Measurements from ENCODE around the gene RABGAP1. TPM values are rescaled to one million over a fixed set of nuclear protein-coding genes. Genes with fewer than 3 reads are reported as not detected.

The RABGAP1 gene
- total RNA-seq, 4 donors from 2014 or later: 64.3 to 116 (median 79.5) TPM

DNA sequence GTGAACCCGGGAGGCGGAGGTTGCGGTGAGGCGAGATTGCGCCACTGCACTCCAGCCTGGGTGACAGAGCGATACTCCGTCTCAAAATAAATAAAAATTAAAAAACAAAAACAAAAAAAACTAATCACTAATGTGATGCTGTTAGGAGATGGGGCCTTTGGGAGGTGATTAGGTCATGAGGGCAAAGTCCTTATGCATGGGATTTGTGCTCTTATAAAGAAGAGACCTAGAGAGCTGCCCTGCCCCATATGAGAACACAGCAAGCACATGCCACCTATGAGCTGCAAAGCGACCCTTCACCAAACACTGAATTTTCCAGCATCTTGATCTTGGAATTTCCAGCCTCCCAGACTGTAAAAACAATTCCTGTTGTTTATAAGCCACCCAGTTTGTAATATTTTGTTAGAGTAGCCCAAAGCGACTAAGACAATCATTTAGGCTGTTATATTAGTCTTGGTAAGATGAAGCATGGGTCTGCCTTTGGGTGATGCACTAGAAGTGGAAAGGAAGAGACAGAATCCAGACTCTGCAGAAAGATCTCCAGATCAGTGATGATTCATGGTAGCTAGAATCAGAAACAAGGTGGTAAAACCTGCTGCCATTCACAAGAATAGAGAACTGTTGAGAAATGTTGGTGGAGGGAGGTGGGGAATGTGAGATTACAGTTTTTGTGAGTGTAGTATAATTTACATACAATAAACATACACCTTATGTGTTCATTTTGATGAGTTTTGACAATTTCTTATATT, 118.8 kb downstream of the RABGAP1 start:
- Histone ChIP-seq H3K4me3 (no peak overlapping the region), H3K4me1 (peaks cover 0 to 23% (median 15%) of the 10 kb centered on the region in 4 donors), H3K27me3 (no peaks in the 10 kb centered on the region), H3K27ac (replicated peaks in 1 of 4) (no peak overlapping the region), H3K9me3 (no peaks in the 10 kb centered on the region), H3K36me3 (peaks cover 0 to 21% (median 6%) of the 10 kb centered on the region in 4 donors)
- intact Hi-C loops (cut with DNase I): no loop called here
- WGBS: 97% methylated on average over 9 of the region's 9 CpGs
- DNase-seq (ENCODE audit: extremely low spot score): no peak
- TF ChIP-seq EP300 (IDR thresholded peaks at IDR 0.05) (no peak), POLR2AphosphoS5 (IDR thresholded peaks at IDR 0.05) (no peak), POLR2A (IDR thresholded peaks at IDR 0.05; ENCODE audit: low read depth) (no peak)
- TF ChIP-seq, protein P1, sequence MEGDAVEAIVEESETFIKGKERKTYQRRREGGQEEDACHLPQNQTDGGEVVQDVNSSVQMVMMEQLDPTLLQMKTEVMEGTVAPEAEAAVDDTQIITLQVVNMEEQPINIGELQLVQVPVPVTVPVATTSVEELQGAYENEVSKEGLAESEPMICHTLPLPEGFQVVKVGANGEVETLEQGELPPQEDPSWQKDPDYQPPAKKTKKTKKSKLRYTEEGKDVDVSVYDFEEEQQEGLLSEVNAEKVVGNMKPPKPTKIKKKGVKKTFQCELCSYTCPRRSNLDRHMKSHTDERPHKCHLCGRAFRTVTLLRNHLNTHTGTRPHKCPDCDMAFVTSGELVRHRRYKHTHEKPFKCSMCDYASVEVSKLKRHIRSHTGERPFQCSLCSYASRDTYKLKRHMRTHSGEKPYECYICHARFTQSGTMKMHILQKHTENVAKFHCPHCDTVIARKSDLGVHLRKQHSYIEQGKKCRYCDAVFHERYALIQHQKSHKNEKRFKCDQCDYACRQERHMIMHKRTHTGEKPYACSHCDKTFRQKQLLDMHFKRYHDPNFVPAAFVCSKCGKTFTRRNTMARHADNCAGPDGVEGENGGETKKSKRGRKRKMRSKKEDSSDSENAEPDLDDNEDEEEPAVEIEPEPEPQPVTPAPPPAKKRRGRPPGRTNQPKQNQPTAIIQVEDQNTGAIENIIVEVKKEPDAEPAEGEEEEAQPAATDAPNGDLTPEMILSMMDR (IDR thresholded peaks at IDR 0.05): no peak

DNA sequence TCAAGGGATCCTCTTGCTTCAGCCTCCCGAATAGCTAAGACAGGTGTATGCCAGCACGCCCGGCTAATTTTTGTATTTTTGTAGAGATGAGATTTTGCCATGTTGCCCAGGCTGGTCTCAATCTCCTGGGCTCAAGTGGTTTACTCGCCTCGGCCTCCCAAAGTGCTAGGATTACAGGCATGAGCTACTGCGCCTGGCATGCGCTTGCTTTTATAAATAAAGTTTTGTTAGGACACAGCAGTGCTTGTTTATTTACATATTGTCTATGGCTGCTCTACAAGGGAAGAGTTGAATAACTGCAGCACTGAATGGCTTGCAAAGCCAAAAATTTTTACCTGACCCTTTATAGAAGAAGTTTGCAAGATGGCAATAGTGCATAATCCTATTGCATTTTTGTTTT, 120.4 kb downstream of the RABGAP1 start:
- no peak for TF ChIP-seq POLR2AphosphoS5 (IDR thresholded peaks at IDR 0.05)
- TF ChIP-seq, protein P1 (IDR thresholded peaks at IDR 0.05): no peak
- TF ChIP-seq EP300 (IDR thresholded peaks at IDR 0.05): no peak
- TF ChIP-seq POLR2A (IDR thresholded peaks at IDR 0.05; ENCODE audit: low read depth): no peak
- Histone ChIP-seq H3K4me1 (peaks cover 0 to 17% (median 10%) of the 10 kb centered on the region in 4 donors), H3K4me3 (no peak overlapping the region), H3K27ac (replicated peaks in 1 of 4) (no peak overlapping the region), H3K27me3 (no peaks in the 10 kb centered on the region), H3K9me3 (no peaks in the 10 kb centered on the region), H3K36me3 (peaks cover 9 to 32% (median 20%) of the 10 kb centered on the region in 4 donors)
- WGBS: 94% methylated on average over 7 of the region's 7 CpGs
- no peak for DNase-seq (ENCODE audit: extremely low spot score)
- intact Hi-C loops (cut with DNase I): no loop called here

DNA sequence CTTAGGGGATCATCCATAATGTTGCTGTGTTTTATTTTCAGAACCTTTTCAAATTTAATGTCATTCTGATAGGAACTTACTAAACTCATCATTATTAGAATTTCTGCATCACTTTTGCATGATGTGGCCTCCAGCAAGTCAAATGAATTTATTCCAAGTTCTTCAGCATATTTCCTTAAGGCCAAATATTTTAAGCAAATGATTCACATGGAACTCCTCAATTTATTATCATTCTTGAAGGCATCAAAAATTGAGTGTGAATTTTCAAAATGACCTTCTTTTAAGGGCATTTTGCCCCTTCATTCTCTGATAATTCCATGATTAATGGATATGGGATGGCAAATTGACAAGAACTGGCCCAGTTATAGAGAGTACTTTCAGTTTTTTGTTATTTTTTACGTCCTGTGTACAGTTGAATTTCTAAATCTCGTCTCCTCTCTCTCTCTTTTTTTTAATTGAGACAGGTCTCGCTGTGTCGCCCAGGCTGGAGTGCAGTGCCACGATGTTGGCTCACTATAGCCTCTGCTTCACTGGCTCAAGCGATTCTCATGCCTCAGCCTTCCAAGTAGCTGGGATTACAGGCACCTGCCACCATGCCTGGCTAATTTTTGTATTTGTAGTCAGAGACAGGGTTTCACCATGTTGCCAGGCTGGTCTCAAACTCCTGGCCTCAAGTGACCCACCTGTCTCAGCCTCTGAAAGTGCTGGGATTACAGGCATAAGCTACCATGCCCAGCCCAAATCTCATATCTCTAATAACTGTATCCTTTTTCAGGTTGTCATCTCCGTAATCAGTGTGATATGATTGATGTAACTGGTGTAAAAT, 121.7 kb downstream of the RABGAP1 start:
- no peak overlapping the region for H3K4me3 ChIP-seq
- intact Hi-C loops (cut with DNase I): no loop called here
- no peaks in the 10 kb centered on the region for H3K9me3 ChIP-seq
- DNase-seq (ENCODE audit: extremely low spot score): no peak
- H3K4me1 ChIP-seq: peaks cover 0 to 17% (median 10%) of the 10 kb centered on the region in 4 donors
- no peak for TF ChIP-seq POLR2A (IDR thresholded peaks at IDR 0.05; ENCODE audit: low read depth)
- TF ChIP-seq POLR2AphosphoS5 (IDR thresholded peaks at IDR 0.05): no peak
- TF ChIP-seq, protein P1 (IDR thresholded peaks at IDR 0.05): no peak
- no peak for TF ChIP-seq EP300 (IDR thresholded peaks at IDR 0.05)
- H3K36me3 ChIP-seq: peaks cover 13 to 45% (median 31%) of the 10 kb centered on the region in 4 donors
- H3K27ac ChIP-seq (replicated peaks in 1 of 4): peak overlapping the region in 1 of 4 donors; percentile 14
- 83% methylated on average over 7 of the region's 7 CpGs for WGBS
- no peaks in the 10 kb centered on the region for H3K27me3 ChIP-seq

DNA sequence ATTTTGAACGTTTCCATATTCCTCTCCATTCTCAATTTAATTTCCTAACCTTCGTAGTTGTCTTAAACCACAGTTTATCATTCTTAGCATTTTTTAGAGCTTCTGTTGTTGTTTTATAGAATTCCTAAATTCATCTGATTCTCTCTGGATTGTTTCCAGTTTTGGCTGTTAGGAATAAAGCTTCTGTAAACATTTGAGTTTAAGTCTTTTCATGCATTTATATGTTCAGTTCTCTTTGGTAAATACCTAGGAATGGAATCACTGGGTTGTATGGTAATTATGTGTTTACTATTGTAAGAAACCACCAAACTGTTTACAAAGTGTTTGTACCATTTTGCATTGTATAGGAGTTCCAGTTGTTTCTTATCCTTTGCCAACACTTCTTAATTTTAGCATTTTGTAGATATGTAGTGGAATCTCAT, 122.4 kb downstream of the RABGAP1 start:
- H3K27ac ChIP-seq (replicated peaks in 1 of 4): peak overlapping the region in 1 of 4 donors; percentile 14
- TF ChIP-seq, protein P1 (IDR thresholded peaks at IDR 0.05): no peak
- TF ChIP-seq EP300 (IDR thresholded peaks at IDR 0.05) (no peak), POLR2A (IDR thresholded peaks at IDR 0.05; ENCODE audit: low read depth) (no peak), POLR2AphosphoS5 (IDR thresholded peaks at IDR 0.05) (no peak)
- H3K9me3 ChIP-seq: no peaks in the 10 kb centered on the region
- WGBS: 48% methylated on average over 2 of the region's 2 CpGs
- H3K27me3 ChIP-seq: no peaks in the 10 kb centered on the region
- no peak overlapping the region for H3K4me3 ChIP-seq
- intact Hi-C loops (cut with DNase I): no loop called here
- H3K36me3 ChIP-seq: peaks cover 13 to 51% (median 34%) of the 10 kb centered on the region in 4 donors
- peaks cover 0 to 17% (median 10%) of the 10 kb centered on the region in 4 donors for H3K4me1 ChIP-seq
- DNase-seq (ENCODE audit: extremely low spot score): no peak

Measured in esophagus muscularis mucosa (tissue), 4 donors.